B cell (primary cell): Measurements from ENCODE around the gene PLEKHA7. TPM values are rescaled to one million over a fixed set of nuclear protein-coding genes. Genes with fewer than 3 reads are reported as not detected.
"Not testable (repeated sequence)": the region's sequence is repeated elsewhere in the genome, so short reads cannot be mapped to it uniquely, and the experiment has no call there.

Source experiments
- ATAC-seq: fragments of 200-7000 bp; cut with Tn5 transposase; one replicate; pipeline ENCODE4 v1.10.0; 2021; ENCODE audit warnings: low read depth, mild to moderate bottlenecking, moderate number of reproducible peaks, moderate library complexity
- CTCF ChIA-PET: fragments of 350-600 bp; sonication (Branson Sonifier 250); formaldehyde crosslinking; loops from one replicate; lab custom pipeline; 2021; ENCODE audit warnings: antibody characterized with exemption, inconsistent platforms; lab: Charles Lee
- POLR2A ChIA-PET: fragments of 350-600 bp; sonication (Branson Sonifier 250); formaldehyde crosslinking; loops from one replicate; lab custom pipeline; 2021; ENCODE audit warnings: antibody characterized with exemption; lab: Charles Lee
- DNase-seq: peaks from one replicate; pipeline ENCODE4 v3.0.0; 2013
- H2AFZ ChIP-seq: 2 replicates; pipeline ENCODE4 v1.6.1; 2012; ENCODE audit warnings: mild to moderate bottlenecking, low read depth, low read length; ENCODE audit not compliant: insufficient read depth, poor library complexity, severe bottlenecking
- H3K27ac ChIP-seq, 2 donors: 1 replicate in 1 of 2; 2 replicates in 1 of 2; pipeline ENCODE4 v1.5.1; 2012 to 2013; ENCODE audit warnings: low read length in 2 of 2, mild to moderate bottlenecking in 2 of 2, moderate library complexity in 1 of 2
- H3K27me3 ChIP-seq, 4 experiments: fragments of 200-600 bp in 1 of 4; sonication (generic) in 1 of 4; replicated peaks in 1 of 4; 1 replicate in 2 of 4; 2 replicates in 2 of 4; pipeline versions ENCODE4 v1.6.1 to v1.7.0; 2013 to 2016; ENCODE audit warnings: low read length in 3 of 4, mild to moderate bottlenecking in 2 of 4, mixed read lengths in 1 of 4, moderate library complexity in 1 of 4; ENCODE audit not compliant: insufficient read depth in 4 of 4, control insufficient read depth in 3 of 4; ENCODE audit errors: control extremely low read depth in 1 of 4
- H3K36me3 ChIP-seq, 2 experiments: replicated peaks in 1 of 2; 1 replicate in 1 of 2; 2 replicates in 1 of 2; pipeline versions ENCODE4 v1.6.1 to v1.7.1; 2013; ENCODE audit warnings: low read length in 1 of 2; ENCODE audit not compliant: insufficient read depth in 2 of 2, control insufficient read depth in 1 of 2; ENCODE audit errors: control extremely low read depth in 1 of 2, extremely low read depth in 1 of 2
- H3K4me1 ChIP-seq, 2 donors: fragments of 200-600 bp in 1 of 2; sonication (generic) in 1 of 2; 1 replicate in 1 of 2; 2 replicates in 1 of 2; pipeline versions ENCODE4 v1.5.1 to v1.6.1; 2013 to 2017; ENCODE audit warnings: low read length in 2 of 2; ENCODE audit not compliant: control insufficient read depth in 2 of 2, insufficient read depth in 2 of 2
- H3K4me2 ChIP-seq: replicated peaks from 2 replicates; pipeline ENCODE3; 2012; ENCODE audit warnings: mild to moderate bottlenecking, low read depth, low read length; ENCODE audit not compliant: poor library complexity, severe bottlenecking
- H3K4me3 ChIP-seq, 5 experiments: fragments of 200-600 bp in 1 of 5; sonication (generic) in 1 of 5; 1 replicate in 3 of 5; 2 replicates in 2 of 5; pipeline versions ENCODE4 v1.5.1 to v1.7.0; 2011 to 2016; ENCODE audit warnings: low read length in 4 of 5, mild to moderate bottlenecking in 4 of 5, low read depth in 2 of 5, control low read depth in 1 of 5, moderate library complexity in 1 of 5; ENCODE audit not compliant: insufficient read depth in 1 of 5; ENCODE audit errors: control extremely low read depth in 1 of 5, extremely low read depth in 1 of 5
- H3K79me2 ChIP-seq: fragments of 200-600 bp; sonication (generic); one replicate; pipeline ENCODE4 v1.6.0; 2016; ENCODE audit warnings: low read length; ENCODE audit not compliant: control insufficient read depth, insufficient read depth
- H3K9ac ChIP-seq: fragments of 200-600 bp; sonication (generic); 2 replicates; pipeline ENCODE4 v1.6.1; 2017; ENCODE audit warnings: mild to moderate bottlenecking, low read length, moderate library complexity
- H3K9me3 ChIP-seq, 3 donors: one replicate each; pipeline versions ENCODE4 v1.6.1 to v1.7.1; 2013; ENCODE audit warnings: low read length in 2 of 3; ENCODE audit not compliant: control insufficient read depth in 2 of 3, insufficient read depth in 1 of 3; ENCODE audit errors: control extremely low read depth in 1 of 3
- H4K20me1 ChIP-seq: 2 replicates; pipeline ENCODE4 v1.6.0; 2012; ENCODE audit warnings: mild to moderate bottlenecking, low read length; ENCODE audit not compliant: insufficient read depth, control insufficient read depth, poor library complexity, severe bottlenecking
- H3K27ac Mint-ChIP-seq: one replicate; pipeline ENCODE4 v1.8.0; 2021; ENCODE audit warnings: mixed read lengths
- H3K27me3 Mint-ChIP-seq: one replicate; pipeline ENCODE4 v1.8.0; 2021; ENCODE audit warnings: mixed read lengths
- H3K4me1 Mint-ChIP-seq: one replicate; pipeline ENCODE4 v1.8.0; 2021; ENCODE audit warnings: mixed read lengths
- H3K4me3 Mint-ChIP-seq: one replicate; pipeline ENCODE4 v1.8.0; 2021; ENCODE audit warnings: mixed read lengths
- H3K9me3 Mint-ChIP-seq: one replicate; pipeline ENCODE4 v1.8.0; 2022; ENCODE audit warnings: mixed read lengths; ENCODE audit not compliant: insufficient read depth
- EZH2 ChIP-seq: IDR thresholded peaks from 2 replicates; pipeline ENCODE4 v1.6.1; 2012; ENCODE audit warnings: borderline replicate concordance, low read depth, mild to moderate bottlenecking, moderate library complexity, low read length; ENCODE audit not compliant: insufficient read depth, poor library complexity, severe bottlenecking
- WGBS: methylation state at CpG from one replicate; pipeline ENCODE4 v1.1.5; 2013; ENCODE audit warnings: missing lambda C conversion rate; ENCODE audit not compliant: insufficient coverage; 5-methylcytosine and 5-hydroxymethylcytosine counted together
- intact Hi-C: fragments of 100-400 bp; cut with micrococcal nuclease; formaldehyde crosslinking; loops from one replicate; pipeline ENCODE4 v1.10.0; 2022
- polyA plus RNA-seq: library from polyadenylated mRNA; depleted of rRNA; stranded (reverse); fragments of >200 nt; gene quantifications from 2 replicates; pipeline ENCODE4 v1.2.3, GENCODE V29; 2012
- total RNA-seq, 2 donors: library from RNA; stranded (reverse); fragments of 120-200 nt in 1 of 2; gene quantifications; 1 replicate in 1 of 2; 2 replicates in 1 of 2; pipeline versions ENCODE4 v1.2.3 to v1.2.4, GENCODE V29; 2013 to 2022
- TF ChIP-seq, protein P1 (sequence below): fragments of 200-600 bp; IDR thresholded peaks from one replicate; pipeline ENCODE4 v1.8.0; 2022; ENCODE audit warnings: antibody characterized with exemption, mild to moderate bottlenecking

PLEKHA7 gene
- total and polyA plus RNA-seq, 2 donors (not counting 1 experiment from before 2014, with no cell fraction given), result 1.7 to 8.2 TPM

DNA sequence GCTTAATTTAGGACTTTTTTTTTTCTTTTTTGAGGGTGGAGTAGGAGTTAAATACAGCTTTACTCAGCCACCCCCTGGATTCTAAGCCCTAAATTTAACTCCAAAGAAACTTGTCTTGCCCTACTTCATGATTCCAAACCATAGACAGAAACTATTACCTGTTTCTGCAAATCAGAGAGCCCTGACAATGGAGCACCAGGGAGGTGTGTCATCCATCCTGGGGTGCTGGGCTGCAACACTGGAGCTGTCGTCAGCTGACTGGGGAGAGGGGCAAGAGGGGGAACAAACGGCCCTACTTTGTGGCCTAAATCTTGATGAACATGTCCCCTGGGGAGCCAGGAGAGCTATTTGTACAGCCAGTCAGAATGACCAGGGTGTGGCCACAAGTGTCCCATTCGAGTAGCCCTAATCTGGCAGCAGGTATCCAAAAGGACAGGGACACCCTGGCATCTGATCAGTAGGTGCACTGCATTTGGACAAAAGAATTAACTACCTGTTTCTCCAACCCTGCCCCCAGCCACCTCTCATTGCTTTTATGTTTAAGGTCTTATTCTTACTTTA, 50.8 kb downstream of the PLEKHA7 start:
- Histone ChIP-seq H3K4me2 (no peak overlapping the region), H3K9me3 (no peaks in the 10 kb centered on the region), H3K36me3 (no peaks in the 10 kb centered on the region), H4K20me1 (no peaks in the 10 kb centered on the region), H3K9ac (no peak overlapping the region), H3K4me1 (no peaks in the 10 kb centered on the region), H3K27me3 (no peaks in the 10 kb centered on the region), H3K27ac (no peak overlapping the region), H3K4me3 (no peak overlapping the region), H2AFZ (no peak overlapping the region), H3K79me2 (no peaks in the 10 kb centered on the region)
- Mint-ChIP-seq H3K4me1 (no peaks in the 10 kb centered on the region), H3K27ac (no peak overlapping the region), H3K27me3 (no peaks in the 10 kb centered on the region), H3K4me3 (no peak overlapping the region), H3K9me3 (no peaks in the 10 kb centered on the region)
- ChIA-PET CTCF (no interaction called here), POLR2A (no interaction called here)
- intact Hi-C loops, result no loop called here
- WGBS, result 77% methylated on average over 3 of the region's 3 CpGs
- TF ChIP-seq, protein P1, sequence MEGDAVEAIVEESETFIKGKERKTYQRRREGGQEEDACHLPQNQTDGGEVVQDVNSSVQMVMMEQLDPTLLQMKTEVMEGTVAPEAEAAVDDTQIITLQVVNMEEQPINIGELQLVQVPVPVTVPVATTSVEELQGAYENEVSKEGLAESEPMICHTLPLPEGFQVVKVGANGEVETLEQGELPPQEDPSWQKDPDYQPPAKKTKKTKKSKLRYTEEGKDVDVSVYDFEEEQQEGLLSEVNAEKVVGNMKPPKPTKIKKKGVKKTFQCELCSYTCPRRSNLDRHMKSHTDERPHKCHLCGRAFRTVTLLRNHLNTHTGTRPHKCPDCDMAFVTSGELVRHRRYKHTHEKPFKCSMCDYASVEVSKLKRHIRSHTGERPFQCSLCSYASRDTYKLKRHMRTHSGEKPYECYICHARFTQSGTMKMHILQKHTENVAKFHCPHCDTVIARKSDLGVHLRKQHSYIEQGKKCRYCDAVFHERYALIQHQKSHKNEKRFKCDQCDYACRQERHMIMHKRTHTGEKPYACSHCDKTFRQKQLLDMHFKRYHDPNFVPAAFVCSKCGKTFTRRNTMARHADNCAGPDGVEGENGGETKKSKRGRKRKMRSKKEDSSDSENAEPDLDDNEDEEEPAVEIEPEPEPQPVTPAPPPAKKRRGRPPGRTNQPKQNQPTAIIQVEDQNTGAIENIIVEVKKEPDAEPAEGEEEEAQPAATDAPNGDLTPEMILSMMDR, result no peak
- TF ChIP-seq EZH2, result no peak
- ATAC-seq, result no peak
- no peak for DNase-seq

DNA sequence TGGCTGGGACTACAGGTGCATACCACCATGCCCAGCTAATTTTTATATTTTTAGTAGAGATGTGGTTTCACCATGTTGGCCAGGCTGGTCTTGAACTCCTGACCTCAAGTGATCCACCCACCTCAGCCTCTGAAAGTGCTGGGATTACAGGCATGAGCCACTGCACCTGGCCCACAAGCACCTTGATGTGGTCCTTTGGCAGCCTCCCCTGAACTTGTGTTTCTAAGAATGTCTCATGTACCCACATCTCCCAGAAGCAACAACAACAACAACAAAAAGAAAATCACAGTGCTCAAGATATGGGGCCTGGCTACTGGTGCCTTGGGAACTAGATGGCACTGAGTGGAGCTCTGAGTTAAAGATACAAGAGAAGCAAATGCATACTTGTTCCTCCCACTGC, 51.6 kb downstream of the PLEKHA7 start:
- DNase-seq, H3K27me3 ChIP-seq, intact Hi-C loops, H4K20me1 ChIP-seq, CTCF ChIA-PET, H3K79me2 ChIP-seq, H3K4me1 Mint-ChIP-seq, H3K27me3 Mint-ChIP-seq, H3K27ac ChIP-seq, H3K4me2 ChIP-seq, POLR2A ChIA-PET, H2AFZ ChIP-seq, H3K27ac Mint-ChIP-seq, H3K4me3 Mint-ChIP-seq, H3K9me3 Mint-ChIP-seq, H3K36me3 ChIP-seq, H3K9ac ChIP-seq, H3K4me1 ChIP-seq, H3K9me3 ChIP-seq, ATAC-seq, H3K4me3 ChIP-seq: not testable (repeated sequence)
